ENCODE measurements around the gene TTC28. TPM values are rescaled to one million over a fixed set of nuclear protein-coding genes. Genes with fewer than 3 reads are reported as not detected.
"Not testable (repeated sequence)": the region's sequence is repeated elsewhere in the genome, so short reads cannot be mapped to it uniquely, and the experiment has no call there.

The TTC28 gene
- total and polyA plus RNA-seq, 7 donors = 0.23 to 102 (median 46.1) TPM

DNA sequence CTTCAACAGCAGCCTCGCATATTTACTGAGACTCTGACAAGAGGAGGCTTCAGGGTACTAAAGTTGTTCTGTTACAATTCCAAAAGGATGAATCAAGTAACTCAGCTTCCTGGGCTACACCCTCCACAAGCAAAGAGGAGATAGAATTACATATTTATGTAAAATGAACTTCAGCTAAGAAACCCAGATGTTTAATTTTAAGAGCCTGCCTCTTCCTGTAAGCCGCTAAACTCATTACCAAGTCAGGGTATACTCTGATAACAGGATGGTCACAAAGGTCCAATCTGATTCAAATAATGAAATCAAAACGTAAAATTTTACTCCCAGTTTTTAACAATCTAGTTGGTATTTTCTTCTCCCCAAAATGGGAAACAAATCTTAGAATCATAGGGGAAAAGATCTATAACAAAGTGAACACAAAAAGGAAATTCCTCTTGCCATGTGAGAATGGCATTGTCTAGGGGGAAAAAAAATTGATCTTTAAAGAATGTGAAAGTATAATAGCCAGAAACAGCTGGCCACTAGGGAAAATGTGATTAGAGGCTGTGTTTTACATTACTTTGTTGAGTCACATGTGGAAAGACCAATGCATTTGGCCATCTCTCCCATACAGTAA is 31.0 kb upstream of the TTC28 start:
- H3K36me3 ChIP-seq = no peaks in the 10 kb centered on the region
- intact Hi-C loops (cut with DNase I) = no loop called here
- no peaks in the 10 kb centered on the region for H3K27me3 ChIP-seq
- peak overlapping the region; percentile 31 to 70 (median 58) for H3K27ac ChIP-seq
- TF ChIP-seq POLR2AphosphoS5 (IDR thresholded peaks at IDR 0.05) (peak in 1 of 4 donors; percentile 37), POLR2A (IDR thresholded peaks at IDR 0.05) (no peak)
- TF ChIP-seq, protein P1, sequence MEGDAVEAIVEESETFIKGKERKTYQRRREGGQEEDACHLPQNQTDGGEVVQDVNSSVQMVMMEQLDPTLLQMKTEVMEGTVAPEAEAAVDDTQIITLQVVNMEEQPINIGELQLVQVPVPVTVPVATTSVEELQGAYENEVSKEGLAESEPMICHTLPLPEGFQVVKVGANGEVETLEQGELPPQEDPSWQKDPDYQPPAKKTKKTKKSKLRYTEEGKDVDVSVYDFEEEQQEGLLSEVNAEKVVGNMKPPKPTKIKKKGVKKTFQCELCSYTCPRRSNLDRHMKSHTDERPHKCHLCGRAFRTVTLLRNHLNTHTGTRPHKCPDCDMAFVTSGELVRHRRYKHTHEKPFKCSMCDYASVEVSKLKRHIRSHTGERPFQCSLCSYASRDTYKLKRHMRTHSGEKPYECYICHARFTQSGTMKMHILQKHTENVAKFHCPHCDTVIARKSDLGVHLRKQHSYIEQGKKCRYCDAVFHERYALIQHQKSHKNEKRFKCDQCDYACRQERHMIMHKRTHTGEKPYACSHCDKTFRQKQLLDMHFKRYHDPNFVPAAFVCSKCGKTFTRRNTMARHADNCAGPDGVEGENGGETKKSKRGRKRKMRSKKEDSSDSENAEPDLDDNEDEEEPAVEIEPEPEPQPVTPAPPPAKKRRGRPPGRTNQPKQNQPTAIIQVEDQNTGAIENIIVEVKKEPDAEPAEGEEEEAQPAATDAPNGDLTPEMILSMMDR (IDR thresholded peaks at IDR 0.05) = no peak
- 75 to 83% methylated on average over 3 of the region's 3 CpGs for WGBS, 2 donors
- no peaks in the 10 kb centered on the region for H3K9me3 ChIP-seq
- no peak overlapping the region for H3K4me3 ChIP-seq
- DNase-seq = no peak
- peaks cover 0 to 4% (median 2%) of the 10 kb centered on the region in 4 donors for H3K4me1 ChIP-seq

DNA sequence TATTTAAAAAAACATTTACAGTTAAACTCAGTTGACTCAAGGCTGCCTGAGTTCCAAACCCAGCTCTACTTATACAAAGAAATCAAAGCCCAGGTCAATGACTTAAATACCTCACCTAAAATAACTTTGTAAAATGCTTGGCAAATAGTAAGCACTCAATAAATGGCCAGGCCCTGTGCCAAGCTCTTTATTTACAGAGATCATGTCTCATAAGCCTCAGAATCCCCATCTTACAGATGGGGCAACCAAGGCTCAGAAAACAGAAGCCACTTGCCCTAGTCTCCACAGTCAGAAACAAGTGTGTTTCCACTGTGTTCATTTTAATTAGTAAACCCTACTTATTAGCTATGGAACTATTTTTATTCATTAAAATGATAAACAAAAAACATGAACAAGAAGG is 30.5 kb upstream of the TTC28 start:
- TF ChIP-seq, protein P1 (IDR thresholded peaks at IDR 0.05) = no peak
- no peak for TF ChIP-seq EP300 (IDR thresholded peaks at IDR 0.05)
- no peak for TF ChIP-seq POLR2A (IDR thresholded peaks at IDR 0.05)
- intact Hi-C loops (cut with DNase I) = no loop called here
- H3K4me1 ChIP-seq = peaks cover 0 to 4% (median 2%) of the 10 kb centered on the region in 4 donors
- H3K27ac ChIP-seq = peak overlapping the region; percentile 31 to 58 (median 51)
- no peak for DNase-seq
- H3K36me3 ChIP-seq = no peaks in the 10 kb centered on the region
- H3K27me3 ChIP-seq = no peaks in the 10 kb centered on the region
- no peak overlapping the region for H3K4me3 ChIP-seq
- H3K9me3 ChIP-seq = no peaks in the 10 kb centered on the region

DNA sequence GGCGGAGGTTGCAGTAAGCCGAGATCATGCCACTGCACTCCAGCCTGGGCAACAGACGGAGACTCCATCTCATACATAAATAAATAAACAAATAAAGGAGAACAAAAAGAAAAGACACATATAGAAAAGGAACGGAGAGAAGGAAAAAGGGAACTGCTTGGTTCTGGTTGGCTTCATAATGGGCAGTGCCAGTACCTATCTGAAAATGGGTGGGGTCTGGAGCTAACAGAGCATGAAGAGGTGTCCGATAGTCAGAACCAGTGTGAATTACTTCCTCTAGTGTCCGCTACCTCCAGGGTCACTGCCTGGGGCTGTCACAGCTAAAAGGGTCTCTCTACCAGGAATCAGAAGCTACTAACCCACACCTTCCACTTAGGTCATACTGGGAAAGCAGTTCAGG is 27.2 kb upstream of the TTC28 start:
- no peaks in the 10 kb centered on the region for H3K9me3 ChIP-seq
- no peak overlapping the region for H3K27ac ChIP-seq
- intact Hi-C loops (cut with DNase I) = no loop called here
- H3K4me1 ChIP-seq = peaks cover 0 to 4% (median 2%) of the 10 kb centered on the region in 4 donors
- H3K36me3 ChIP-seq = no peaks in the 10 kb centered on the region
- no peak overlapping the region for H3K4me3 ChIP-seq
- whole genome bisulfite sequencing, 2 donors = 79 to 96% methylated on average over 6 of the region's 6 CpGs
- TF ChIP-seq POLR2AphosphoS5 (IDR thresholded peaks at IDR 0.05) (no peak), EP300 (IDR thresholded peaks at IDR 0.05) (no peak), POLR2A (IDR thresholded peaks at IDR 0.05) (no peak)
- TF ChIP-seq, protein P1 (IDR thresholded peaks at IDR 0.05) = no peak
- DNase-seq = no peak
- no peaks in the 10 kb centered on the region for H3K27me3 ChIP-seq

DNA sequence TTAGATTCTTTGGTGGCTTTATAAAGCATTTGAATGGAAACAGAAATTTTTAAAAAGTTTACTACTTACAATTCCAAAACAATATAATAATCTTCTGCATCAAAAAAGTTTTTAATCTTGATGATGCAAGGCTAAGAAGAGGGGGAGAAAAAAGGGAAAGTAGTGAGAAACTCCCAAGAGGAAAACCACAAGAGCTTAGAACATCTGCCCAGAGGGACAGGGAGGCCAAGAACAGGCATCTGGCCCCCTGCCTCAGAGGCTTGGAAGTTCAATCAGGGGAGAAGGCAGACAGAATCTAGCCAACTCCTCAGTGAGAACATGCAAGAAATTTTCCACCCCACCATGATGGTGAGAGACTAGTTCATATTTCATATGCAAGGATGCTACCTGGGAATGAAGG is 23.8 kb upstream of the TTC28 start:
- DNase-seq = no peak
- Histone ChIP-seq H3K27me3 (no peaks in the 10 kb centered on the region), H3K4me3 (no peak overlapping the region), H3K9me3 (no peaks in the 10 kb centered on the region), H3K27ac (no peak overlapping the region), H3K36me3 (no peaks in the 10 kb centered on the region), H3K4me1 (no peaks in the 10 kb centered on the region)
- intact Hi-C loops (cut with DNase I) = no loop called here
- TF ChIP-seq POLR2AphosphoS5 (IDR thresholded peaks at IDR 0.05) = no peak
- TF ChIP-seq, protein P1 (IDR thresholded peaks at IDR 0.05) = no peak
- no peak for TF ChIP-seq EP300 (IDR thresholded peaks at IDR 0.05)
- no peak for TF ChIP-seq POLR2A (IDR thresholded peaks at IDR 0.05)

DNA sequence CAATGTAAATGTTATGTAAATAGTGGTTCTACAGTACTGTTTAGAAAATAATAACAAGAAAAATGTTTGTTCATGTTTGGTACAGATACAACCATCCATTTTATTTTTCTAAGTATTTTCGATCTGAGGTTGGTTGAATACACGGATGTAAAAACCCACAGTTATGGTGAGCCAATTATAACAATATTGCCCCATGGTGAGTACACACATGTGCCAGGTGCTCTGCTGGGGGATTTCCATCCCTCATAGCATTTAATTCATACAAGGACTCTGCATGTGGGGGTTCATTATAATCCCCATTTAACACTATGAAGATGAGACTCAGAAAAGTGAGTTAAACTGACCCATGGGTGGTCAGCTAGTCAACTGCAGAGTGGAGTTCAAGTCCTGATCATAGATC is 23.3 kb upstream of the TTC28 start:
- no peak overlapping the region for H3K27ac ChIP-seq
- 78 to 95% methylated on average over 2 of the region's 2 CpGs for WGBS, 2 donors
- H3K27me3 ChIP-seq = no peaks in the 10 kb centered on the region
- DNase-seq = no peak
- TF ChIP-seq, protein P1 (IDR thresholded peaks at IDR 0.05) = no peak
- TF ChIP-seq POLR2A (IDR thresholded peaks at IDR 0.05) (no peak), POLR2AphosphoS5 (IDR thresholded peaks at IDR 0.05) (no peak), EP300 (IDR thresholded peaks at IDR 0.05) (no peak)
- intact Hi-C loops (cut with DNase I) = no loop called here
- no peaks in the 10 kb centered on the region for H3K4me1 ChIP-seq
- H3K4me3 ChIP-seq = no peak overlapping the region
- no peaks in the 10 kb centered on the region for H3K9me3 ChIP-seq
- no peaks in the 10 kb centered on the region for H3K36me3 ChIP-seq

DNA sequence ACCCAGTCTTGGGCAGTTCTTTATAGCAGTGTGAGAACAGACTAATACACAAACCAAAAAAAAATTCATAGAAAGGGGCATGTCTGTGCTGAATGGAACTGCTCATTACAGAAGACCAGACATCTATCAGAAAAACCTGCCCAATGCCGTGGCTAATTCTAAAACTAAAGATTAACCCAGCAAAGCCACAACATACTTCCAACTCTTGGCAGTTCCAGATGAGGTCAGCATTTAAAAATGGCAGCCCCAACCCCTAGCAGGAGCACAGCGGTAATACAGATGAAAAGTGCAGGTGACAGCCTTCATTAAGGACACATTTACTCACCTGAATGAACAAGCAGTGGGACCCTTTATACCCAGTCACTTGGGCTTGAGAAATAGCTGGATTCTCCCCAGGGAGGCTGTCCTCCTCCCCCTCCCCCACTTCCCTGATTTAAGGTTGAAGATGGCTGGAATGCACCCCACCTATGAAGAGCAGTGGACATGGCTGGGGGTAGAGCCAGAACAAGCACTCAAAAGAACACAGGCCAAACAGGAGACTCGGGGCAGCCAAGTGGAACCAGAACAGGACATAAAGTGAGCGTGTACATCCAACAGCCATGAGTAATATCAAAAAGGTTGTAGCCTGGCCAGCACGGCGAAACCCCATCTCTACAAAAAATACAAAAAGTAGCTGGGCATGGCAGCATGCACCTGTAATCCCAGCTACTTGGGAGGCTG is 13.6 kb upstream of the TTC28 start:
- WGBS, 2 donors = 94 to 97% methylated on average over 6 of the region's 6 CpGs
- not testable (repeated sequence) for H3K4me3 ChIP-seq

DNA sequence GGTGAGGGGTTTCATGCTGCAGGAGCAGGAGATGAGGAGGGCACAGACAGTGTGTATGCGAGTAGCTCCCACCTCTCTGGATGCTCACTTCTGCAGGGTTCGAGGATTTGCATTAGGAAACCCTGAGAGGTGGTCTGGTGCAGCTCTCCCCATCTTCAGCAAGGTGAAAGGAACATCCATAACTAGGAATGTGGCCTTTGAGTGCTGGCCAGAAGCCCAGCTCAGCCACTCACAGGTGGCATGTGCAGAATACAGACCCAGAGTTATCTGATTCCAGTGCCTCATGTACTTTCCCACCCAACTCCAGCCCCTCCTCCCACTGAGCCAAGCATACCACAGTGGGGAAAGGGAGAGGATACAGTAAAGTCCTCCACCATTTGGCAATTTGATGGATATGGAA is 10.2 kb upstream of the TTC28 start:
- H3K27me3 ChIP-seq; H3K4me3 ChIP-seq; intact Hi-C loops (cut with DNase I); H3K4me1 ChIP-seq; DNase-seq; H3K27ac ChIP-seq; H3K9me3 ChIP-seq; H3K36me3 ChIP-seq: not testable (repeated sequence)
- WGBS, 2 donors = 95 to 99% methylated on average over 2 of the region's 2 CpGs

More for the DNA sequence above, 13.6 kb upstream of the TTC28 start:
- H3K27ac ChIP-seq; H3K27me3 ChIP-seq; H3K9me3 ChIP-seq; intact Hi-C loops (cut with DNase I); H3K36me3 ChIP-seq; H3K4me1 ChIP-seq; DNase-seq: not testable (repeated sequence)

Data from sigmoid colon (tissue), 7 donors.